ENCODE data around the gene HOXA7.
A peak's percentile ranks its signal among the peaks of the same experiment; 100 is the strongest.

Gene HOXA7

GRCh38 chr7:27198871-27199801 is 42.7 kb upstream of the HOXA7 start:
- no peak for ATAC-seq (replicated peaks; ENCODE audit: extremely low read depth, poor library complexity, severe bottlenecking)
- H3K4me3 Mint-ChIP-seq: peak overlapping the region; percentile 78

DNA sequence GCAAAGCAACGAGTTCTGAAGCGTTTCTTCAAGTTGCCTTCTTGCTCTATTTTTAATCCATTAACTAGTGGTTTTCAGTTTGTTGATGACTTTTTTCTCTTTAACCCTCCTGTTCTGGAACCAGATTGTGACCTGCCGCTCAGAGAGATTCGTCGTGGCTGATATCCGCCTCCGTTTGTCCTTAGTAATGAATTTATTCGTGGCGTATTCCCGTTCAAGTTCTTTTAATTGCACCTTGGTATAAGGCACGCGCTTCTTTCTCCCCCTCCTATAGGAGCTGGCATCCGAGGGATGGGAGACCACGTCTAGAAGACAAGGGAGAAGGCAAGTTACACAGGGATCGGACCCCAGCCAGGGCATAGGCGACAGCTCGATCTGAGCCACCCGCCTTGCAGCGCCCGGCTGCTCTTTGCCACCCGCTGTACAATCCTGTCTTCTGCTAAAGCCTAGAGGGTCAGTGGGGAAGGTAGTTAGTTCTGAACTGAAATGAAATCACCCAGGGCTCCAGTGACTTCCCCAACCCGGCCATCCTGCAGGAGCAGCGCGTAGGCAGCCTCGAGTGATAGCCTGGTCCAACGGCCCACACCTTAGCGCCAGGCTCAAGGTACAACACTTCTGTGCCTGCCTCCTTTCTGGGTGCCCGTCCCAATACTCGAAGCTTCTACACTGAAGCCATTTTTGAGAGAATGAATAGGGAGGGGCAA is 41.8 kb upstream of the HOXA7 start:
- DNase-seq (ENCODE audit: low spot score in 2 of 2) (no peak), ATAC-seq (replicated peaks; ENCODE audit: extremely low read depth, poor library complexity, severe bottlenecking) (no peak)
- peaks cover 17% of the 10 kb centered on the region for H3K36me3 Mint-ChIP-seq (ENCODE audit: insufficient read depth)
- no peaks in the 10 kb centered on the region for H3K9me3 Mint-ChIP-seq
- peak overlapping the region; percentile 10 for H3K27ac Mint-ChIP-seq (ENCODE audit: low read depth)
- peaks cover 32% of the 10 kb centered on the region for H3K4me1 Mint-ChIP-seq
- peaks cover 99% of the 10 kb centered on the region for H3K27me3 Mint-ChIP-seq
- H3K4me3 Mint-ChIP-seq: peak overlapping the region; percentile 70

More at GRCh38 chr7:27198871-27199801, 42.7 kb upstream of the HOXA7 start:
- Mint-ChIP-seq H3K9me3 (no peaks in the 10 kb centered on the region), H3K27ac (ENCODE audit: low read depth) (no peak overlapping the region), H3K4me1 (peaks cover 36% of the 10 kb centered on the region), H3K27me3 (peaks cover 99% of the 10 kb centered on the region), H3K36me3 (ENCODE audit: insufficient read depth) (peaks cover 17% of the 10 kb centered on the region)
- no peak for DNase-seq (ENCODE audit: low spot score in 2 of 2)

GRCh38 chr7:27197137-27198042 is 40.9 kb upstream of the HOXA7 start:
- peaks cover 17% of the 10 kb centered on the region for H3K36me3 Mint-ChIP-seq (ENCODE audit: insufficient read depth)

GRCh38 chr7:27196287-27196767 is 39.9 kb upstream of the HOXA7 start:
- H3K27ac Mint-ChIP-seq (ENCODE audit: low read depth): no peak overlapping the region
- H3K9me3 Mint-ChIP-seq: no peaks in the 10 kb centered on the region
- peak; percentile 71 to 82 for DNase-seq (ENCODE audit: low spot score in 2 of 2)
- ATAC-seq (replicated peaks; ENCODE audit: extremely low read depth, poor library complexity, severe bottlenecking): no peak
- no peak overlapping the region for H3K4me3 Mint-ChIP-seq
- peaks cover 95% of the 10 kb centered on the region for H3K27me3 Mint-ChIP-seq
- peaks cover 16% of the 10 kb centered on the region for H3K36me3 Mint-ChIP-seq (ENCODE audit: insufficient read depth)
- peaks cover 23% of the 10 kb centered on the region for H3K4me1 Mint-ChIP-seq

More at GRCh38 chr7:27197137-27198042, 40.9 kb upstream of the HOXA7 start:
- peaks cover 32% of the 10 kb centered on the region for H3K4me1 Mint-ChIP-seq
- no peaks in the 10 kb centered on the region for H3K9me3 Mint-ChIP-seq
- ATAC-seq (replicated peaks; ENCODE audit: extremely low read depth, poor library complexity, severe bottlenecking): no peak
- H3K27me3 Mint-ChIP-seq: peaks cover 95% of the 10 kb centered on the region
- no peak overlapping the region for H3K27ac Mint-ChIP-seq (ENCODE audit: low read depth)
- no peak for DNase-seq (ENCODE audit: low spot score in 2 of 2)
- no peak overlapping the region for H3K4me3 Mint-ChIP-seq

- Mint-ChIP-seq H3K27me3 (peaks cover 95% of the 10 kb centered on the region), H3K4me3 (no peak overlapping the region), H3K27ac (ENCODE audit: low read depth) (no peak overlapping the region), H3K4me1 (peaks cover 10% of the 10 kb centered on the region), H3K9me3 (no peaks in the 10 kb centered on the region), H3K36me3 (ENCODE audit: insufficient read depth) (peaks cover 9% of the 10 kb centered on the region)
- no peak for ATAC-seq (replicated peaks; ENCODE audit: extremely low read depth, poor library complexity, severe bottlenecking)
- no peak for DNase-seq (ENCODE audit: low spot score in 2 of 2)
These were observed 38.4 kb upstream of the HOXA7 start for GRCh38 chr7:27194686-27195379.

- Mint-ChIP-seq H3K4me3 (no peak overlapping the region), H3K36me3 (ENCODE audit: insufficient read depth) (peaks cover 9% of the 10 kb centered on the region), H3K27ac (ENCODE audit: low read depth) (no peak overlapping the region), H3K9me3 (no peaks in the 10 kb centered on the region), H3K4me1 (peaks cover 14% of the 10 kb centered on the region), H3K27me3 (peaks cover 96% of the 10 kb centered on the region)
- no peak for DNase-seq (ENCODE audit: low spot score in 2 of 2)
- no peak for ATAC-seq (replicated peaks; ENCODE audit: extremely low read depth, poor library complexity, severe bottlenecking)
These were observed 37.5 kb upstream of the HOXA7 start for GRCh38 chr7:27194002-27194352.

- no peaks in the 10 kb centered on the region for H3K9me3 Mint-ChIP-seq
- peak overlapping the region; percentile 13 for H3K4me3 Mint-ChIP-seq
- H3K27me3 Mint-ChIP-seq: peaks cover 96% of the 10 kb centered on the region
- no peak for DNase-seq (ENCODE audit: low spot score in 2 of 2)
- no peak overlapping the region for H3K27ac Mint-ChIP-seq (ENCODE audit: low read depth)
- no peak for ATAC-seq (replicated peaks; ENCODE audit: extremely low read depth, poor library complexity, severe bottlenecking)
- H3K36me3 Mint-ChIP-seq (ENCODE audit: insufficient read depth): peaks cover 6% of the 10 kb centered on the region
- peaks cover 15% of the 10 kb centered on the region for H3K4me1 Mint-ChIP-seq
These were observed 37.0 kb upstream of the HOXA7 start for GRCh38 chr7:27193335-27194001.

- H3K9me3 Mint-ChIP-seq: no peaks in the 10 kb centered on the region
- no peak for DNase-seq (ENCODE audit: low spot score in 2 of 2)
- no peak for ATAC-seq (replicated peaks; ENCODE audit: extremely low read depth, poor library complexity, severe bottlenecking)
- H3K4me3 Mint-ChIP-seq: peak overlapping the region; percentile 40
- H3K27me3 Mint-ChIP-seq: peaks cover 96% of the 10 kb centered on the region
- H3K4me1 Mint-ChIP-seq: peaks cover 23% of the 10 kb centered on the region
- no peak overlapping the region for H3K27ac Mint-ChIP-seq (ENCODE audit: low read depth)
- H3K36me3 Mint-ChIP-seq (ENCODE audit: insufficient read depth): peaks cover 11% of the 10 kb centered on the region
These were observed 36.3 kb upstream of the HOXA7 start for GRCh38 chr7:27192546-27193334.

- peak overlapping the region; percentile 29 for H3K4me3 Mint-ChIP-seq
- no peaks in the 10 kb centered on the region for H3K9me3 Mint-ChIP-seq
- peaks cover 10% of the 10 kb centered on the region for H3K36me3 Mint-ChIP-seq (ENCODE audit: insufficient read depth)
- no peak overlapping the region for H3K27ac Mint-ChIP-seq (ENCODE audit: low read depth)
- H3K27me3 Mint-ChIP-seq: peaks cover 96% of the 10 kb centered on the region
- H3K4me1 Mint-ChIP-seq: peaks cover 29% of the 10 kb centered on the region
- DNase-seq (ENCODE audit: low spot score in 2 of 2) (no peak), ATAC-seq (replicated peaks; ENCODE audit: extremely low read depth, poor library complexity, severe bottlenecking) (no peak)
These were observed 35.5 kb upstream of the HOXA7 start for GRCh38 chr7:27191833-27192545.

GRCh38 chr7:27191161-27191731 is 34.8 kb upstream of the HOXA7 start:
- Mint-ChIP-seq H3K4me3 (peak overlapping the region; percentile 19), H3K27me3 (peaks cover 96% of the 10 kb centered on the region), H3K27ac (ENCODE audit: low read depth) (no peak overlapping the region), H3K9me3 (no peaks in the 10 kb centered on the region), H3K4me1 (peaks cover 31% of the 10 kb centered on the region), H3K36me3 (ENCODE audit: insufficient read depth) (peaks cover 10% of the 10 kb centered on the region)
- ATAC-seq (replicated peaks; ENCODE audit: extremely low read depth, poor library complexity, severe bottlenecking) (no peak), DNase-seq (ENCODE audit: low spot score in 2 of 2) (no peak)

All from central memory CD8-positive, alpha-beta T cell (primary cell).